HG02840 (cell line): Measurements from ENCODE around the gene MAML1.

Experiments
- ATAC-seq: cut with Tn5 transposase; IDR thresholded peaks from one replicate; pipeline ENCODE4 v1.9.1; 2021; ENCODE audit warnings: mild to moderate bottlenecking, moderate library complexity, moderate number of reproducible peaks; ENCODE audit not compliant: unreplicated experiment, low FRiP score

MAML1 gene

GRCh38 chr5:179766021-179766725 lies 33.6 kb downstream of the MAML1 start:
- no peak for ATAC-seq

- ATAC-seq: no peak
Observed at GRCh38 chr5:179766726-179767455, 34.3 kb downstream of the MAML1 start.

- no peak for ATAC-seq
Observed at GRCh38 chr5:179767496-179768100, 35.0 kb downstream of the MAML1 start.

- no peak for ATAC-seq
Observed at GRCh38 chr5:179768326-179769085, 35.9 kb downstream of the MAML1 start.

GRCh38 chr5:179769271-179769670 lies 36.6 kb downstream of the MAML1 start:
- no peak for ATAC-seq

- no peak for ATAC-seq
Observed at GRCh38 chr5:179769796-179770195, 37.2 kb downstream of the MAML1 start.

GRCh38 chr5:179771311-179771895 lies 38.8 kb downstream of the MAML1 start:
- no peak for ATAC-seq

- no peak for ATAC-seq
Observed at GRCh38 chr5:179772351-179772750, 39.7 kb downstream of the MAML1 start.

- ATAC-seq: no peak
Observed at GRCh38 chr5:179773686-179774040, 41.0 kb downstream of the MAML1 start.

GRCh38 chr5:179774442-179774841 lies 41.8 kb downstream of the MAML1 start:
- ATAC-seq: no peak

- no peak for ATAC-seq
Observed at GRCh38 chr5:179776411-179776938, 43.9 kb downstream of the MAML1 start.

- no peak for ATAC-seq
Observed at GRCh38 chr5:179777456-179777855, 44.8 kb downstream of the MAML1 start.

- ATAC-seq: no peak
Observed at GRCh38 chr5:179777909-179778308, 45.3 kb downstream of the MAML1 start.

GRCh38 chr5:179778591-179778990 lies 46.0 kb downstream of the MAML1 start:
- no peak for ATAC-seq

GRCh38 chr5:179779826-179780225 lies 47.2 kb downstream of the MAML1 start:
- ATAC-seq: no peak

GRCh38 chr5:179780362-179780761 lies 47.7 kb downstream of the MAML1 start:
- ATAC-seq: no peak

- ATAC-seq: no peak
Observed at GRCh38 chr5:179781846-179782245, 49.2 kb downstream of the MAML1 start.

- no peak for ATAC-seq
Observed at GRCh38 chr5:179783128-179783527, 50.5 kb downstream of the MAML1 start.

GRCh38 chr5:179786861-179787260 lies 54.2 kb downstream of the MAML1 start:
- no peak for ATAC-seq

- ATAC-seq: no peak
Observed at GRCh38 chr5:179788193-179788854, 55.7 kb downstream of the MAML1 start.
